HUES64 (cell line): ENCODE data around the gene RALGAPA2.

Experiments used
- H3K27ac ChIP-seq: 2 replicates; pipeline ENCODE4 v1.7.0; 2013; ENCODE audit warnings: low read depth, low read length, inconsistent platforms
- H3K27me3 ChIP-seq: 2 replicates; pipeline ENCODE4 v1.6.1; 2013; ENCODE audit warnings: mild to moderate bottlenecking, low read length; ENCODE audit not compliant: insufficient read depth
- H3K36me3 ChIP-seq: 2 replicates; pipeline ENCODE4 v1.6.1; 2013; ENCODE audit warnings: mild to moderate bottlenecking, low read length; ENCODE audit not compliant: insufficient read depth
- H3K4me1 ChIP-seq: 2 replicates; pipeline ENCODE4 v1.6.1; 2013; ENCODE audit warnings: mild to moderate bottlenecking, low read length, moderate library complexity; ENCODE audit not compliant: insufficient read depth
- H3K4me3 ChIP-seq: 2 replicates; pipeline ENCODE4 v1.5.1; 2013; ENCODE audit warnings: mild to moderate bottlenecking, low read length, moderate library complexity
- H3K9ac ChIP-seq: 2 replicates; pipeline ENCODE4 v1.6.1; 2013; ENCODE audit warnings: mild to moderate bottlenecking, low read depth, low read length
- H3K9me3 ChIP-seq: 2 replicates; pipeline ENCODE4 v1.6.1; 2013; ENCODE audit warnings: low read depth, low read length; ENCODE audit not compliant: insufficient read depth
- WGBS: fragments of 150-250, 120-280 bp; methylation state at CpG from one replicate; pipeline ENCODE4 v1.1.7; 2013; ENCODE audit warnings: missing lambda C conversion rate; 5-methylcytosine and 5-hydroxymethylcytosine counted together

RALGAPA2 gene

DNA sequence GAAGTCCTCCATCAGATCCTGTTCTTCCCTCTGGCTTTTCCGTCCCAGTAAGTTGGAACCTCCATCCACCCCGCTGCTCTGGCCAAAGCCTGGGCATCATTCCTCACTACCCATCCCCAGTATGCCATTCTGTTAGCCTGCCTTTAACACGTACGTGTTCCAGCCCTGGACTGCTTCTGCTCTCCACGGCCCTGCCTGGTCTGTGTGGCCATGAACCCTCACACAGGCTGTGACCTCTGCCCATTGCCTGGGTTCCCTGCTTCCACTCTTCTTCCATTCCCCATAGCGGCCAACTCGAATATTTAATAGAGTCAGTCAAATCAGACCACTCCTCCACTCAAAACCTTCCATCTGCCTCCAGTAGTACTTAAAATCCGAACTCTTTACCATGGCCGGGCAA, 29.4 kb downstream of the RALGAPA2 start:
- no peak overlapping the region for H3K27ac ChIP-seq
- H3K4me3 ChIP-seq, result no peak overlapping the region
- no peaks in the 10 kb centered on the region for H3K27me3 ChIP-seq
- WGBS, result 92% methylated on average over 9 of the region's 9 CpGs
- H3K4me1 ChIP-seq, result peaks cover 9% of the 10 kb centered on the region; the same call in 1 of the 2 replicates
- H3K9me3 ChIP-seq, result no peaks in the 10 kb centered on the region
- no peak overlapping the region for H3K9ac ChIP-seq
- no peaks in the 10 kb centered on the region for H3K36me3 ChIP-seq

DNA sequence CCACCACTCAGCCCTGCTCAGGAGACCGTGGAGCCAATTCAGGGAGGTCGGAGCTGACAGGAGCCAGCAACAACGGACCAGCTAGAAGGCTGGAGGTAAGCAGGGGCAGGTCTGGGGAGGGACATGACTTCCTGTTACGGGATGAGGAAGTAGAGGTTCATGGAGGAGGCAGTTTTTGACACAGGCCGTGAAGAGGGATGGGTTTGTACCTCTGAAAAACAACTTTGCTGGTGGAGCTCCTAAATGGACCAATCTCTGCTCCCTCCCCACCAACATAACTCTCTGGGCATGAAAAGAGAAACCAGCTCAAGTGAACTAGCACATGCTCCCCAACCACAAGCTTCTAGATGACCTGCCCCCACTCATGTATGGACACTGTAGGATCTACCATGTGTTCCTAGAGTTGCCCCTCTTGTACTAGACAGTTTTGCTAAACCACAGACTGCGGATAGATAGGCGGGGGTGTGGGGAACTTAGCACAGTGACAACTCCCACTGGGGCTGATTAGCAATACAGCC, 31.4 kb downstream of the RALGAPA2 start:
- H3K9ac ChIP-seq, result no peak overlapping the region
- H3K27ac ChIP-seq, result no peak overlapping the region
- no peaks in the 10 kb centered on the region for H3K9me3 ChIP-seq
- WGBS, result 84% methylated on average over 7 of the region's 7 CpGs
- H3K4me3 ChIP-seq, result no peak overlapping the region
- peaks cover 9% of the 10 kb centered on the region; the same call in 1 of the 2 replicates for H3K4me1 ChIP-seq
- no peaks in the 10 kb centered on the region for H3K27me3 ChIP-seq
- H3K36me3 ChIP-seq, result no peaks in the 10 kb centered on the region

DNA sequence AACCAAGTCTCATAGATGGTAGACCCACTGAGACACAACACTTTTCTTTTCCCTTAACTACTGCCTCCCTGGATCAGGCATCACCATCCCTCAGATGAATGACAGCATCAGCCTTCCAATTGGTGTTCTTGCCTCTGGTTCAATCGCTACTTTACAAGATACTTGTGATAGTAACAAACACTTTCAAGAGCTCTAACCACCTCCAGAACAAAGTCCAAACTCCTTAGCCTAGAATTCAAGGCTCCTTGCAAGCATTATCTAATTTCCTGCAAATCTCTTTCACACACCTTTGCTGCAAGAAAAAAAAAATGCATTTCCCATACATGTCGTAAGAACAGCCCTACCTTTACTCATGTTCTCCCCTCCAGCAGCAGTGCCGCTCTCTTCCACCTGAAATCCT, 33.1 kb downstream of the RALGAPA2 start:
- Histone ChIP-seq H3K9ac (no peak overlapping the region), H3K36me3 (no peaks in the 10 kb centered on the region), H3K27me3 (no peaks in the 10 kb centered on the region), H3K27ac (no peak overlapping the region), H3K4me1 (peaks cover 9% of the 10 kb centered on the region; the same call in 1 of the 2 replicates), H3K9me3 (no peaks in the 10 kb centered on the region), H3K4me3 (no peak overlapping the region)
- 93% methylated on average over 3 of the region's 3 CpGs for WGBS

DNA sequence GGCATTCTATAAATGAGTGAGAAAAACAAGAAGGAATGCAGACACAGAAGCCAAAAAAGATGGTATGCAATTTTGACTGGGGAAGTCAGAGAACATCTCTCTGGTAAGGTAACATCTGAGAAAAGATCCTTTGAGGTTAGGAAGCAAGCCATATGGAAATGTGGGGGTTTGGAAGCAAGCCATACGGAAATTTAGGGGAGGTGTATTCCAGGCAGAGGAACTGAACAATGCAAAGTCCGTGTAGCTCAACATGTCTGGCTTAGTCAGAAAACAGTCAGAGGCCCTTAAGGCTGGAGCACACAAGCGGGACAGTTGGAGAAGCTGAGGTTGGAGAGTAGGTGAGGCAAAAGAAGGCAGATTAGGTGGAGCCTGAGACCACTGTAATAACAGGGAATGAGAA, 35.3 kb downstream of the RALGAPA2 start:
- H3K27me3 ChIP-seq, result no peaks in the 10 kb centered on the region
- H3K9ac ChIP-seq, result no peak overlapping the region
- H3K4me3 ChIP-seq, result no peak overlapping the region
- H3K36me3 ChIP-seq, result no peaks in the 10 kb centered on the region
- H3K9me3 ChIP-seq, result no peaks in the 10 kb centered on the region
- no peak overlapping the region for H3K27ac ChIP-seq
- WGBS, result 86% methylated on average over 3 of the region's 3 CpGs
- peaks cover 9% of the 10 kb centered on the region; the same call in 1 of the 2 replicates for H3K4me1 ChIP-seq

DNA sequence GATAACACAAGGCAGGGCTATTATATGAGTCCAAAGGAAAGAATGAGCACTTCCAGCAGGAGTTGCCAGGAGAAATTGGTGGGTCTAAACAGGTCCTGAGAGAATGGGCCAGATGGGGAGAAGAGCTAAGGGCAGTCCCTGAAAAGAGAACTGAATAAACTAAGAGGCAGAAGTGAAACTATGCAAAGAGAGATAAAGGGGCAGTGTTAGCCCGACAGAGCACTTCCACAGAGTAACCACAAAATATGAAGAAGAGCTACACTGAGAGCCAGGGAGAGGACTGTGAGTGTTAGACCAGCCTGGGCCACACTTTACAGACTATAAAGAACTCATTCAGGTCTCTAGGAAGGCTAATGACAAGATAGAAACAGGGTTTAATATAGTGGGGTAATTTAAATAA, 43.8 kb downstream of the RALGAPA2 start:
- WGBS, result 90% methylated on average over 1 of the region's 1 CpG
- Histone ChIP-seq H3K36me3 (no peaks in the 10 kb centered on the region), H3K27ac (no peak overlapping the region), H3K4me3 (no peak overlapping the region), H3K9me3 (no peaks in the 10 kb centered on the region), H3K9ac (no peak overlapping the region), H3K27me3 (no peaks in the 10 kb centered on the region), H3K4me1 (peaks cover 24% of the 10 kb centered on the region)

DNA sequence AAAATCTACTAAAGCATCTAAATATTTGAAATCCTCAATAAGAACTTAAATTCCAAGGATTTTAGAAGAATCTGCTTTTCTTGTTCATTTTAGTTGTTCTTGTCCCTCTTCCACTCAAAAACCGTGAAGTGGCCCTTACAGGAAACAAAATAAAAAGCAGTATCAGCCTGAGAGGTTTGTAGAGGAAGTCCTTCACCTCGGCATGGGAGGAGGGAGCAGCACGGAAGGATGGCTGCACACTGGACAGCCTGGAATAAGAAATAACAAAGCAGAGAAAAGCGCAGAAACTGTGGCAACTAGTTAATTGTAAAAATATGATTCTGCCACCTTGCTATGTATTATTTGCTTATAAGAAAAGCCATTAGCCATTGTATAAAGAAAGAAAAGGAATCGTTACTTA, 46.1 kb downstream of the RALGAPA2 start:
- no peaks in the 10 kb centered on the region for H3K27me3 ChIP-seq
- H3K4me3 ChIP-seq, result no peak overlapping the region
- 56% methylated on average over 5 of the region's 5 CpGs for WGBS

DNA sequence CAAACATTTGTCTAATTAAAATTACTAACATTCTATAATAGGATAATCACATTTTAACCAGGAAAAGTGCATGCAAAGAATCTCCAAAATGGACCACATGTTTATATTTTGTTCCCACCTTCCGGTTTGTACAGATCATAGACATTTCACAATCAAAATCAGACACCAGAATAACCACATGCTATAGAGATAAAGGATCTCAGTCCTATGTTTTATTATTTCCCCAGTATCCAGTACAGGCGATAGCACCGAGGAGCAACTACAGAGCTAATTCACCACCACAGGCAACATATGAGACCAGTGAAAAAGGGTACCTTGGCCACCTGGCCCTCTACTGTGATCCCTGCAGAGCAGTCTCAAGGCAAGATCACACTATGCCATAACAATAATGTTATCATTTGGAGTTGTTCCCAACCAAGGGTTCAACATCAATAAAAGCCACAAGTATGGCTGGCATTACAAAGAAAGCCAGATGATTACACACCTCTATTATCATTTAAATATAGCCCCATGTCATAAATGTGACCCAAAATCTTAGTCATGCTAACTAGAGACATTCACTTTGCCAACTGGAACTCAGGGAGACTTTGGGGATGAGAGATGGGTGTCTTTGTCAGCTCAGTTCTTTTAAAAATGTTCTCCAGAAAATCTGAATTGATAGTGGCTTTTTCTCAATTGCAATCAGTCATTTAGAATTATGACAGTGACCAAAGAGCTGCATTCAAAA, 46.7 kb downstream of the RALGAPA2 start:
- WGBS, result 81% methylated on average over 3 of the region's 3 CpGs
- Histone ChIP-seq H3K4me3 (no peak overlapping the region), H3K9ac (peak overlapping the region; percentile 36), H3K36me3 (no peaks in the 10 kb centered on the region), H3K9me3 (no peaks in the 10 kb centered on the region), H3K4me1 (peaks cover 24% of the 10 kb centered on the region), H3K27me3 (no peaks in the 10 kb centered on the region), H3K27ac (peak overlapping the region; percentile 28; the same call in 1 of the 2 replicates)

More for the DNA sequence above, 46.1 kb downstream of the RALGAPA2 start:
- Histone ChIP-seq H3K9ac (peak overlapping the region; percentile 36), H3K36me3 (no peaks in the 10 kb centered on the region), H3K4me1 (peaks cover 24% of the 10 kb centered on the region), H3K27ac (peak overlapping the region; percentile 28; the same call in 1 of the 2 replicates), H3K9me3 (no peaks in the 10 kb centered on the region)

DNA sequence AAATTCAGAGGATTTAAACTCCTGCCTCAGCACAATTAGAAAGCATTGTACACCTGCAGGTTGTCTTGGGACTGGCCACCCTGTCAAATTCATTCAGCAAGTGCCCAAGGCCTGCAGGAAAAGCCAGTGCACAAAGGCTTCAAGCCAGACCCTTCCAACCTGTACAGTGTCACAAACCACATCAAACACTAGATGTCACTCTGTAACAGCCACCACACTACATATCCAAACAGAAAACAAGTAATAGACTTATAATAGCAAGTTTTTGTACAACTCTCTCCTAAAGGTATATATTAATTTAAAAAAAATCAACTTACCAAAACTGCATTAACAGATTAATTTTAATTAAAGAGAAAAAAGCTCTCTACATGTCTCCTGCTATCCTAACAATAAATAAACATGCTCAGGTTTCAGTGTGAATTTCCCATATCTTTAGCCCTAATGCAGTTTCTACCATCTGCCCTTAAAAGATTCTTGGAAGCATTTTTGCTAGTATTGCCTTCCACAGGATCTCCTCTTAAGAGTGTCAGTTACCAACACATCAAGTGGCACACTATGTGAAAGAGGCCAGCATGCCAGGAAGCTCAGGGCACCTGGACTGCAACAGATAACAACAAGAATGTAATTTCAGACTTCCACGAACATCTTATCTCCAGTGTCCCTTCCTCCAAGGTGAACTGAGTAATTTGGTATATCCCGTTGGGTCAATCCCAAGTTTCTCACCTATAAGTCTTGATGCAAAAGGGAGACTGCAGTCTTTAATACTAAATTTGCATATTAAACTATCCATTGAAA, 47.5 kb downstream of the RALGAPA2 start:
- Histone ChIP-seq H3K27ac (no peak overlapping the region), H3K9ac (no peak overlapping the region), H3K4me3 (no peak overlapping the region), H3K27me3 (no peaks in the 10 kb centered on the region), H3K4me1 (peaks cover 24% of the 10 kb centered on the region), H3K36me3 (no peaks in the 10 kb centered on the region), H3K9me3 (no peaks in the 10 kb centered on the region)
- 89% methylated on average over 2 of the region's 2 CpGs for WGBS

DNA sequence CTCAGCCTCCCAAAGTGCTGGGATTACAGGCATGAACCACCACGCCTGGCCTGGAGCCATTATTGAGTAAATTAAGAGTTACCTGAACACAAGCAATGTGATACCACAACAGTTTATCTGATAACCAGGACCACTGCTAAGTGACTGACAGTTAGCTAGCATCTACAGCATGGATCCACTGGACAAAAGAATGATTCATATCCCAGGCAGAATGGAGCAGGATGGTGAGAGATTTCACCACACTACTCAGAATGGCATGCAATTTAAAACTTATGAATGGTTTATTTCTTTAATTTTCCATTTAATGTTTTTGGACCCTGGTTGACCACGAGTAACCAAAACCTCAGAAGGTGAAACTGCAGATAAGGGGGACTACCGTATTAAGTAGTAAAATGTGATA, 48.6 kb downstream of the RALGAPA2 start:
- H3K27me3 ChIP-seq, result no peaks in the 10 kb centered on the region
- H3K9me3 ChIP-seq, result no peaks in the 10 kb centered on the region
- H3K36me3 ChIP-seq, result no peaks in the 10 kb centered on the region
- H3K9ac ChIP-seq, result no peak overlapping the region
- no peak overlapping the region for H3K27ac ChIP-seq
- peaks cover 24% of the 10 kb centered on the region for H3K4me1 ChIP-seq
- WGBS, result 96% methylated on average over 3 of the region's 3 CpGs
- no peak overlapping the region for H3K4me3 ChIP-seq

DNA sequence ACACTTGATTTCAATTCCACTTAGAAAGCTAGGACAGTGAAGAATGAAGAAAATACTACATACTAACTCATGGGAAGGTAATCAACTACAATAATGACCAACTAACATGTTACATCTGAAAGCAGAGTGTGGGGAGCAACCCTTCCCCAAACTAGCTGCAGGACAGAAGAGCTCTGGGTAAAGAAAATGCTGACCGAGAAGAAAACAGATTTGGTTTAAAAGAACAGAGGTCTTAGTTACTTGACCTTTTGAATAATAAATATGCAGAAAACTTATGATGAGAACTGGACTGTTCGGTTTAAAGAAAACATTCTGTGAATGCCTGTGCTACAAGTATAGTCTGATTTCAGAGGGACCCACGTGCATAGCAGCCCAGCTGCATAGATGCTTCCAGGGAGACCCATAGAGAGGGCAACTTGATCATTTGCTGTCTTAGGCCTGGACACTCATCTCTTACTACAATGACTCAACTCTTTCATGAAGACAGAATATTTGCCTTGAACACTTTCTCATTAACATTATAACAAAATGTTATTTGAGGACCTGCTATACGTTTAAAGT, 53.5 kb downstream of the RALGAPA2 start:
- no peak overlapping the region for H3K4me3 ChIP-seq
- no peaks in the 10 kb centered on the region for H3K27me3 ChIP-seq
- no peak overlapping the region for H3K9ac ChIP-seq
- no peaks in the 10 kb centered on the region for H3K9me3 ChIP-seq
- no peak overlapping the region for H3K27ac ChIP-seq
- no peaks in the 10 kb centered on the region for H3K36me3 ChIP-seq
- H3K4me1 ChIP-seq, result no peaks in the 10 kb centered on the region
- 88% methylated on average over 4 of the region's 4 CpGs for WGBS

DNA sequence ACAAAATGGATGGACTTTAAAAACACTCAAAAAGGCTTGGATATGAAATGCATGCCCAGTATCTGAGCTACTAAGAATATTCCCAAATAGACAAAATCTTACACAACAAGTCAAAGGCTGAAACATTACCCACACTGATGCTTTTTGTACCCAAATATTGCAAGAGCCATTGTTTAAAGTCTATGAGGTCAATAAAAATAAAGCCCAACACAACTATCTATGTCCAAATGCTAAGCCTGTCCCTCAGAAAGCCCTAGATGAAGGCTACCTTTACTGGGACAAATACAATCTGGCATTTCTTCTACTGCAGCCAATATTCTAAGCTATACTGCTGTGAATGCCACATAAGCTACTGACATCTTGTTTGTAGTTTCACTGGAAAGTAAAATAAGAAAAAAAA, 54.3 kb downstream of the RALGAPA2 start:
- no peaks in the 10 kb centered on the region for H3K9me3 ChIP-seq
- no peak overlapping the region for H3K27ac ChIP-seq
- H3K4me3 ChIP-seq, result no peak overlapping the region
- H3K36me3 ChIP-seq, result no peaks in the 10 kb centered on the region
- no peaks in the 10 kb centered on the region for H3K4me1 ChIP-seq
- no peaks in the 10 kb centered on the region for H3K27me3 ChIP-seq
- no peak overlapping the region for H3K9ac ChIP-seq
